Gastroesophageal sphincter (tissue), 4 donors: ENCODE data around the gene POU2AF1. TPM values are rescaled to one million over a fixed set of nuclear protein-coding genes. Genes with fewer than 3 reads are reported as not detected.

Experiments
- ATAC-seq: fragments of 150-250 bp; one replicate; pipeline ENCODE4 v1.9.1; 2016; ENCODE audit warnings: mild to moderate bottlenecking, moderate library complexity
- H3K27ac ChIP-seq, 4 donors: fragments of 200-600 bp; sonication (generic) in 3 of 4; 1 replicate in 3 of 4; 2 replicates in 1 of 4; pipeline ENCODE4 v1.5.1; 2016 to 2019
- H3K27me3 ChIP-seq: fragments of 200-600 bp; sonication (generic); one replicate; pipeline ENCODE4 v1.5.1; 2019
- H3K36me3 ChIP-seq, 2 donors: fragments of 200-600 bp; sonication (generic); one replicate each; pipeline ENCODE4 v1.5.1; 2019; ENCODE audit warnings: control low read depth in 1 of 2
- H3K4me1 ChIP-seq, 3 donors: fragments of 200-600 bp; sonication (generic); 1 replicate in 2 of 3; 2 replicates in 1 of 3; pipeline ENCODE4 v1.5.1; 2016 to 2019; ENCODE audit warnings: control low read depth in 2 of 3
- H3K4me3 ChIP-seq, 2 donors: fragments of 200-600 bp; sonication (generic); one replicate each; pipeline ENCODE4 v1.5.1; 2019; ENCODE audit warnings: mild to moderate bottlenecking in 1 of 2, moderate library complexity in 1 of 2
- H3K9me3 ChIP-seq, 3 donors: fragments of 200-600 bp; sonication (generic); one replicate each; pipeline ENCODE4 v1.5.1; 2017 to 2019; ENCODE audit warnings: control low read depth in 2 of 3
- EP300 ChIP-seq: sonication (generic); formaldehyde crosslinking; IDR thresholded peaks from one replicate; pipeline ENCODE4 v1.6.1; 2017; ENCODE audit warnings: antibody characterized with exemption, mild to moderate bottlenecking
- POLR2A ChIP-seq, 2 donors: fragments of 450-650 bp; IDR thresholded peaks; one replicate each; pipeline ENCODE4 v1.6.1; 2017; ENCODE audit warnings: antibody characterized with exemption in 2 of 2, mild to moderate bottlenecking in 2 of 2, moderate library complexity in 1 of 2
- POLR2AphosphoS5 ChIP-seq: sonication (generic); formaldehyde crosslinking; IDR thresholded peaks from one replicate; pipeline ENCODE4 v1.6.1; 2017; ENCODE audit warnings: antibody characterized with exemption
- WGBS, 2 donors: methylation state at CpG; one replicate each; pipeline ENCODE4 v1.1.5; 2018; ENCODE audit warnings: low coverage in 1 of 2; 5-methylcytosine and 5-hydroxymethylcytosine counted together
- total RNA-seq, 4 donors: library from RNA; depleted of rRNA; stranded (reverse); fragments of >200 nt; gene quantifications; one replicate each; pipeline ENCODE4 v1.1.0, GENCODE V29; 2016
- TF ChIP-seq, protein P1 (sequence below), 4 experiments: fragments of 200-600 bp in 2 of 4; fragments of 450-650 bp in 2 of 4; sonication (generic) in 1 of 4; IDR thresholded peaks; one replicate each; pipeline ENCODE4 v1.5.1; 2017 to 2019; ENCODE audit warnings: antibody characterized with exemption in 4 of 4, mild to moderate bottlenecking in 2 of 4, moderate library complexity in 2 of 4

POU2AF1 gene
- total RNA-seq, 4 donors from 2014 or later = 0.10 TPM; not detected in 3

DNA sequence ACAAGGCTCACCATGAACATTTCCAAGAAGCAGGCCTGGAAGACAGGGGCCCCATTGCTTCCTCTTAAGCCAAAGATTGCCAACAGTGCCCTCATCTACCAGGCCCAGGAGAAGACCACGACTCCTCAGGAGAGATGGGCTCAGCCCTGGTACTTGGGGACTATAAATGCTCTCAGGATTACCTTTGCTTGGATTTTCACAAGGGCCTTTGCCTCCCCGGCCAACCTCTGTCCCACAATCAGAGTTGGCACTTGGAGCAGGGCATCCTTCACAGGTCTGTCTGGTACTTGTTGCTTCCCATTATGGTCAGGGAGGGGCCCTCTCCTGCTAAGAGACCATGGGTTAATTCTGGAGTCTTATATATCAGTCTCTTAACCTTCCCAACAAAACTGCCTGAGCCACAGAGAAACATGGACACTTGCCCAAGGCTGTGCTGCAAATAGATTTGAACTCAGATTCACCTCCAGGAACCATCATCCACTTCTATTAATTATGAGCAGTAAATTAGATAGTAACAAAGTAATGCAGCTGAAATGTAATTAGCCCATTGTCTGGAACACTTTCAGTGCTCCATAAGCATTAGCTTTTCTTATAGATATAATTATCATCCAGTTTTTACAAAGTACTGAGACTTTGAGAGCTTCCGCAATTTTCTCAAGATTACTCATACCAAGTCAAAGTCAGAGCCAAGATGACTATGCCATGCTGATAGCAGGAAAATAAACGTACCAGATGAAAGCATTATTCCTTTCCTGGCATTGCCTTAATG is 47.2 kb downstream of the POU2AF1 start:
- no peaks in the 10 kb centered on the region for H3K36me3 ChIP-seq
- no peaks in the 10 kb centered on the region for H3K27me3 ChIP-seq
- WGBS, 2 donors = 24 to 42% methylated on average over 3 to 4 of the region's 4 CpGs
- H3K9me3 ChIP-seq = no peaks in the 10 kb centered on the region
- H3K4me1 ChIP-seq = peaks cover 5 to 59% (median 6%) of the 10 kb centered on the region in 3 donors
- peak; percentile 24 for ATAC-seq
- TF ChIP-seq, protein P1, sequence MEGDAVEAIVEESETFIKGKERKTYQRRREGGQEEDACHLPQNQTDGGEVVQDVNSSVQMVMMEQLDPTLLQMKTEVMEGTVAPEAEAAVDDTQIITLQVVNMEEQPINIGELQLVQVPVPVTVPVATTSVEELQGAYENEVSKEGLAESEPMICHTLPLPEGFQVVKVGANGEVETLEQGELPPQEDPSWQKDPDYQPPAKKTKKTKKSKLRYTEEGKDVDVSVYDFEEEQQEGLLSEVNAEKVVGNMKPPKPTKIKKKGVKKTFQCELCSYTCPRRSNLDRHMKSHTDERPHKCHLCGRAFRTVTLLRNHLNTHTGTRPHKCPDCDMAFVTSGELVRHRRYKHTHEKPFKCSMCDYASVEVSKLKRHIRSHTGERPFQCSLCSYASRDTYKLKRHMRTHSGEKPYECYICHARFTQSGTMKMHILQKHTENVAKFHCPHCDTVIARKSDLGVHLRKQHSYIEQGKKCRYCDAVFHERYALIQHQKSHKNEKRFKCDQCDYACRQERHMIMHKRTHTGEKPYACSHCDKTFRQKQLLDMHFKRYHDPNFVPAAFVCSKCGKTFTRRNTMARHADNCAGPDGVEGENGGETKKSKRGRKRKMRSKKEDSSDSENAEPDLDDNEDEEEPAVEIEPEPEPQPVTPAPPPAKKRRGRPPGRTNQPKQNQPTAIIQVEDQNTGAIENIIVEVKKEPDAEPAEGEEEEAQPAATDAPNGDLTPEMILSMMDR (IDR thresholded peaks at IDR 0.05) = no peak
- TF ChIP-seq POLR2A (IDR thresholded peaks at IDR 0.05) (no peak), EP300 (no peak), POLR2AphosphoS5 (peak; percentile 81)
- no peak overlapping the region for H3K4me3 ChIP-seq
- H3K27ac ChIP-seq = peak overlapping the region; percentile 36 to 80 (median 70)

DNA sequence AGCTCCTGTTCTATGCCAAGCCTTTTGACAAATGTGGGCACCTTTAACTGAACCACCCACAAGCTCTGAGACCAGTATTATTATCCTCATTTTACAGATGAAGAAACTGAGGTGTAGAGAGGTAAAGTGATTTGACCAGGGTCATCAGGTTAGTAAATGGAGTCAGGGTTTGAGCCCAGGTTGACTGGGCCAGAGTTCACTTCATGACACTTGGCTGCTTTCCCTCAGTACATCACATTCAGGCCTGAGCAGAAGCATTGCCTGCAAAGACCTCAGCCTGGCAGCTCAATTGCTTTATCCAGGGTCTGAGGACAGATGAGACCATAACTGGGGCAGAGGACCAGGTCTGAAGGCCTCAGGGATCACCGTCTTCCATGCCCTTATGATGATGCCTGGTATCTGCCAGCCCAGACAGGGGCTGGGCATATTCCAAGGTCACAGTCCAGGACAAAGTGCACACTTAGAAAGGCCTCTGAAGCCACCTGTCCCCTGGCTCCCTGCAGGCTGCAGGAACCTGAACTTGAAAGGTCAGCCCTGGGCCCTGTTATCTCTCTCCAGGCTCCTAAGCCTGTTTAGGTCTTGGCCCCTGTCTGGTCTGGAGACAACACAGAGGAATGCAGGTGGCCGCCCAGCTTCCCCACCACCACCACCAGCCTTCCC is 48.7 kb downstream of the POU2AF1 start:
- no peak for ATAC-seq
- Histone ChIP-seq H3K27me3 (no peaks in the 10 kb centered on the region), H3K4me1 (peaks cover 5 to 59% (median 6%) of the 10 kb centered on the region in 3 donors), H3K36me3 (no peaks in the 10 kb centered on the region), H3K9me3 (no peaks in the 10 kb centered on the region), H3K4me3 (no peak overlapping the region), H3K27ac (peak overlapping the region in 2 of 4 donors; percentile 67 to 73)
- TF ChIP-seq, protein P1 (IDR thresholded peaks at IDR 0.05) = no peak
- no peak for TF ChIP-seq EP300
- no peak for TF ChIP-seq POLR2A (IDR thresholded peaks at IDR 0.05)
- no peak for TF ChIP-seq POLR2AphosphoS5
- 100% methylated on average over 1 of the region's 2 CpGs; no CpG with 5 or more reads in 1 of the 2 donors for WGBS, 2 donors

- ATAC-seq = peak; percentile 37
- Histone ChIP-seq H3K9me3 (no peaks in the 10 kb centered on the region), H3K27ac (peak overlapping the region in 2 of 4 donors; percentile 25 to 67), H3K27me3 (no peaks in the 10 kb centered on the region), H3K36me3 (no peaks in the 10 kb centered on the region), H3K4me3 (no peak overlapping the region), H3K4me1 (peaks cover 5 to 60% (median 6%) of the 10 kb centered on the region in 3 donors)
- TF ChIP-seq, protein P1 (IDR thresholded peaks at IDR 0.05) = no peak
- TF ChIP-seq POLR2A (IDR thresholded peaks at IDR 0.05) = no peak
- no peak for TF ChIP-seq EP300
- TF ChIP-seq POLR2AphosphoS5 = no peak
- WGBS, 2 donors = 60 to 82% methylated on average over 4 to 6 of the region's 7 CpGs
Observed at GRCh38 chr11:111329306-111330204, 49.5 kb downstream of the POU2AF1 start.

DNA sequence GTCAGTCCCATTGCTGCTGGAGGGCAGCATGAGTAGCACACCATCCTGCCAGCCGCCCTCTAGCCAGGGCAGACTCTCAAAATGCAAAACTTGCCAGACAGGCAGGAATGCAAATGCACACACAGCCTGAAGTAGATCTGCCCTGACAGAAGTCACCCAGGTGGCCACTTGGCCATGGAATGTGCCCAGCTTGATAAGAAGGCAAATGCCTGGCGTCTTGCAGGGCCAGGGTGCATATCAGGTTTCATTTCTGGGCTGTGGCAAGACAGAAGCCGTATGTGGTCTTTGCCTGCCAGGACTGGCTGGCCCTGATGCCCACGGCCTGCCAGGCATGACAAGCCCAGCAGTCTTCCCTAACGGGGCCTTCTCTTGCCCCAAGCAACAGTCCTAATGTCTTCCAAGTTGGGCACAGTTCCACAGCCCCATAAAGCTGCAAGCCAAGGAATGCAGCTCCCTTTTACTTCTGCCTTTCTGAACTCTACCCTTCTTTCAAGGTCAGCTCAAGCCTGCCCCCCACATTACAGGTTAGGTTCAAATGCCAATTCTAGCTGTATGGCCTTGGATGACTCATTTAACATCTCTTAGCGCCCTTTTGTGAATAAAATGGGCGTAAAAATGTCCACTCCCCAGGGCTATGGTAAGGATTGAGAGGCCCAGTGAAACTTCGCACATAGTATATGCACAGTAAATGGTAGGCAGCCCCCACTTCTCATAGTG is 51.0 kb downstream of the POU2AF1 start:
- H3K4me1 ChIP-seq = peaks cover 5 to 65% (median 8%) of the 10 kb centered on the region in 3 donors
- no peaks in the 10 kb centered on the region for H3K27me3 ChIP-seq
- H3K4me3 ChIP-seq = no peak overlapping the region
- no peak for ATAC-seq
- 59 to 65% methylated on average over 5 to 6 of the region's 8 CpGs for WGBS, 2 donors
- no peaks in the 10 kb centered on the region for H3K9me3 ChIP-seq
- no peak for TF ChIP-seq POLR2AphosphoS5
- TF ChIP-seq EP300 = no peak
- TF ChIP-seq, protein P1 (IDR thresholded peaks at IDR 0.05) = no peak
- TF ChIP-seq POLR2A (IDR thresholded peaks at IDR 0.05) = no peak
- no peak overlapping the region for H3K27ac ChIP-seq
- no peaks in the 10 kb centered on the region for H3K36me3 ChIP-seq
